Central memory CD8-positive, alpha-beta T cell (primary cell): Measurements from ENCODE around the gene BRPF1.

ENCODE experiments used
- ATAC-seq: fragments of 150-1000 bp; cut with Tn5 transposase; replicated peaks from 2 replicates; pipeline ENCODE4 v1.10.0; 2022; ENCODE audit warnings: mild to moderate bottlenecking, moderate FRiP score, moderate number of reproducible peaks; ENCODE audit not compliant: poor library complexity, severe bottlenecking; ENCODE audit errors: extremely low read depth
- DNase-seq, 2 donors: peaks; one replicate each; pipeline ENCODE4 v3.0.0; 2021; ENCODE audit warnings: low spot score in 2 of 2
- H3K27ac Mint-ChIP-seq: one replicate; pipeline ENCODE4 v1.8.0; 2022; ENCODE audit warnings: low read depth, mild to moderate bottlenecking, moderate library complexity, mixed read lengths
- H3K27me3 Mint-ChIP-seq: one replicate; pipeline ENCODE4 v1.8.0; 2022; ENCODE audit warnings: mixed read lengths
- H3K36me3 Mint-ChIP-seq: one replicate; pipeline ENCODE4 v1.8.0; 2022; ENCODE audit warnings: mild to moderate bottlenecking, moderate library complexity, mixed read lengths; ENCODE audit not compliant: insufficient read depth
- H3K4me1 Mint-ChIP-seq: one replicate; pipeline ENCODE4 v1.8.0; 2022; ENCODE audit warnings: mixed read lengths
- H3K4me3 Mint-ChIP-seq: one replicate; pipeline ENCODE4 v1.8.0; 2022; ENCODE audit warnings: mild to moderate bottlenecking, moderate library complexity, mixed read lengths
- H3K9me3 Mint-ChIP-seq: one replicate; pipeline ENCODE4 v1.8.0; 2022; ENCODE audit warnings: mixed read lengths

The BRPF1 gene

GRCh38 chr3:9712415-9712814, 19.1 kb upstream of the BRPF1 start:
- Mint-ChIP-seq H3K27me3 (no peaks in the 10 kb centered on the region), H3K4me3 (no peak overlapping the region), H3K9me3 (no peaks in the 10 kb centered on the region), H3K4me1 (no peaks in the 10 kb centered on the region), H3K27ac (no peak overlapping the region), H3K36me3 (no peaks in the 10 kb centered on the region)
- DNase-seq (no peak), ATAC-seq (no peak)

- DNase-seq: no peak
- no peaks in the 10 kb centered on the region for H3K36me3 Mint-ChIP-seq
- H3K27ac Mint-ChIP-seq: no peak overlapping the region
- H3K4me1 Mint-ChIP-seq: no peaks in the 10 kb centered on the region
- no peak for ATAC-seq
- no peaks in the 10 kb centered on the region for H3K27me3 Mint-ChIP-seq
- H3K9me3 Mint-ChIP-seq: no peaks in the 10 kb centered on the region
- no peak overlapping the region for H3K4me3 Mint-ChIP-seq
Observed at GRCh38 chr3:9713142-9713541, 18.4 kb upstream of the BRPF1 start.

- H3K27ac Mint-ChIP-seq: no peak overlapping the region
- ATAC-seq: no peak
Observed at GRCh38 chr3:9715136-9715535, 16.4 kb upstream of the BRPF1 start.

GRCh38 chr3:9715764-9716437, 15.6 kb upstream of the BRPF1 start:
- H3K36me3 Mint-ChIP-seq: no peaks in the 10 kb centered on the region
- no peaks in the 10 kb centered on the region for H3K4me1 Mint-ChIP-seq
- no peak overlapping the region for H3K4me3 Mint-ChIP-seq
- DNase-seq (no peak), ATAC-seq (peak; percentile 52)
- H3K27ac Mint-ChIP-seq: no peak overlapping the region
- no peaks in the 10 kb centered on the region for H3K9me3 Mint-ChIP-seq
- H3K27me3 Mint-ChIP-seq: no peaks in the 10 kb centered on the region

More at GRCh38 chr3:9715136-9715535, 16.4 kb upstream of the BRPF1 start:
- Mint-ChIP-seq H3K27me3 (no peaks in the 10 kb centered on the region), H3K9me3 (no peaks in the 10 kb centered on the region), H3K36me3 (no peaks in the 10 kb centered on the region), H3K4me1 (no peaks in the 10 kb centered on the region), H3K4me3 (no peak overlapping the region)
- DNase-seq: no peak

- H3K27me3 Mint-ChIP-seq: no peaks in the 10 kb centered on the region
- no peak for ATAC-seq
- no peak overlapping the region for H3K27ac Mint-ChIP-seq
- H3K4me3 Mint-ChIP-seq: no peak overlapping the region
- no peaks in the 10 kb centered on the region for H3K36me3 Mint-ChIP-seq
- H3K4me1 Mint-ChIP-seq: no peaks in the 10 kb centered on the region
- no peak for DNase-seq
- no peaks in the 10 kb centered on the region for H3K9me3 Mint-ChIP-seq
Observed at GRCh38 chr3:9716801-9717555, 14.6 kb upstream of the BRPF1 start.

- H3K36me3 Mint-ChIP-seq: no peaks in the 10 kb centered on the region
- ATAC-seq (no peak), DNase-seq (no peak)
- H3K4me3 Mint-ChIP-seq: no peak overlapping the region
- no peak overlapping the region for H3K27ac Mint-ChIP-seq
- no peaks in the 10 kb centered on the region for H3K9me3 Mint-ChIP-seq
- H3K27me3 Mint-ChIP-seq: no peaks in the 10 kb centered on the region
- no peaks in the 10 kb centered on the region for H3K4me1 Mint-ChIP-seq
Observed at GRCh38 chr3:9717563-9717962, 14.0 kb upstream of the BRPF1 start.

- H3K36me3 Mint-ChIP-seq: no peaks in the 10 kb centered on the region
- H3K27me3 Mint-ChIP-seq: no peaks in the 10 kb centered on the region
- H3K9me3 Mint-ChIP-seq: no peaks in the 10 kb centered on the region
- DNase-seq (no peak), ATAC-seq (no peak)
- H3K27ac Mint-ChIP-seq: no peak overlapping the region
- H3K4me3 Mint-ChIP-seq: no peak overlapping the region
- H3K4me1 Mint-ChIP-seq: no peaks in the 10 kb centered on the region
Observed at GRCh38 chr3:9718118-9718517, 13.4 kb upstream of the BRPF1 start.

GRCh38 chr3:9721015-9721699, 10.4 kb upstream of the BRPF1 start:
- Mint-ChIP-seq H3K9me3 (no peaks in the 10 kb centered on the region), H3K27ac (no peak overlapping the region), H3K4me3 (no peak overlapping the region), H3K36me3 (peaks cover 4% of the 10 kb centered on the region), H3K4me1 (no peaks in the 10 kb centered on the region), H3K27me3 (no peaks in the 10 kb centered on the region)
- ATAC-seq (no peak), DNase-seq (no peak)

GRCh38 chr3:9721700-9722060, 9.9 kb upstream of the BRPF1 start:
- H3K36me3 Mint-ChIP-seq: peaks cover 4% of the 10 kb centered on the region
- no peaks in the 10 kb centered on the region for H3K9me3 Mint-ChIP-seq
- DNase-seq: no peak
- ATAC-seq: no peak
- H3K27me3 Mint-ChIP-seq: no peaks in the 10 kb centered on the region
- no peak overlapping the region for H3K4me3 Mint-ChIP-seq
- H3K27ac Mint-ChIP-seq: no peak overlapping the region
- peaks cover under 1% of the 10 kb centered on the region for H3K4me1 Mint-ChIP-seq

- Mint-ChIP-seq H3K9me3 (no peaks in the 10 kb centered on the region), H3K27me3 (no peaks in the 10 kb centered on the region), H3K4me1 (peaks cover 20% of the 10 kb centered on the region), H3K27ac (no peak overlapping the region), H3K36me3 (peaks cover 9% of the 10 kb centered on the region), H3K4me3 (no peak overlapping the region)
- ATAC-seq: no peak
- no peak for DNase-seq
Observed at GRCh38 chr3:9725775-9726515, 5.6 kb upstream of the BRPF1 start.

GRCh38 chr3:9727041-9727595, 4.4 kb upstream of the BRPF1 start:
- peaks cover 23% of the 10 kb centered on the region for H3K4me1 Mint-ChIP-seq
- DNase-seq: peak; percentile 28 to 44
- no peaks in the 10 kb centered on the region for H3K27me3 Mint-ChIP-seq
- no peaks in the 10 kb centered on the region for H3K9me3 Mint-ChIP-seq
- H3K27ac Mint-ChIP-seq: peak overlapping the region; percentile 20
- peaks cover 17% of the 10 kb centered on the region for H3K36me3 Mint-ChIP-seq
- peak overlapping the region; percentile 58 for H3K4me3 Mint-ChIP-seq
- peak; percentile 30 for ATAC-seq

- no peak for DNase-seq
- no peaks in the 10 kb centered on the region for H3K9me3 Mint-ChIP-seq
- ATAC-seq: no peak
- H3K27me3 Mint-ChIP-seq: no peaks in the 10 kb centered on the region
- H3K4me3 Mint-ChIP-seq: no peak overlapping the region
- peaks cover 29% of the 10 kb centered on the region for H3K4me1 Mint-ChIP-seq
- no peak overlapping the region for H3K27ac Mint-ChIP-seq
- peaks cover 17% of the 10 kb centered on the region for H3K36me3 Mint-ChIP-seq
Observed at GRCh38 chr3:9727743-9728142, 3.8 kb upstream of the BRPF1 start.
